ENCODE results near the gene BATF3.

The BATF3 gene

DNA sequence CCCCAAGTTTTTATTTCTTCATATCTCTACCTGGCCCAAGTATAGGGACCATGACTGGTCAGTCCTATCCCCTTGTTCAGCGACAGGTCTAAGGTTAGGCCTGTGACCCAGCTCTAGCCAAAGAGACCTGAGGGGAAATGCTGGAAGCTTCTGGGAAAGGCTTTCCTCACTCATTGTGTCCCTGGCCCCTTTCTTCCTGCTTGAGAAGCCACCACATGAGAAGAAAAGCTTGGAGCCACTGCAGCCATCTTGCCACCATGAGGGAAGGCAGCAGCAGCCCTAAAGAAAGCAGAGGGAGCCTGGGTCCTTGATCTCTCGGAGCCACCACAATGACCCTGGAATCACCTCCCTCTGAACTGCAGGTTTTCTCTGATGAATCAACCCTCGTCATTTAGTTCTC lies 47.7 kb downstream of the BATF3 start:
- no peaks in the 10 kb centered on the region for H4K20me1 ChIP-seq (ENCODE audit: insufficient read depth, low read length, poor library complexity, severe bottlenecking)
- no peak overlapping the region for H3K9ac ChIP-seq (ENCODE audit: low read depth, low read length, poor library complexity, severe bottlenecking)
- H3K9me2 ChIP-seq (replicated peaks; ENCODE audit: low read depth, low read length): no peaks in the 10 kb centered on the region
- no peak overlapping the region for H3K4me3 ChIP-seq (ENCODE audit: low read length, poor library complexity, severe bottlenecking)
- no peaks in the 10 kb centered on the region for H3K9me3 ChIP-seq (ENCODE audit: insufficient read depth, low read depth, low read length)
- no peaks in the 10 kb centered on the region for H3F3A ChIP-seq (ENCODE audit: low read depth)
- TF ChIP-seq EZH2phosphoT487 (IDR thresholded peaks at IDR 0.05; ENCODE audit: borderline replicate concordance) (no peak), CTCF (conservative IDR thresholded peaks at IDR 0.05; ENCODE audit: low read length) (no peak)
- no peaks in the 10 kb centered on the region for H3K79me2 ChIP-seq (ENCODE audit: insufficient read depth, low read length)
- no peak overlapping the region for H2AFZ ChIP-seq (ENCODE audit: low read length)
- no peaks in the 10 kb centered on the region for H3K36me3 ChIP-seq (ENCODE audit: insufficient read depth, low read length)
- H3K4me2 ChIP-seq (ENCODE audit: low read depth, low read length, poor library complexity, severe bottlenecking): no peak overlapping the region
- H3K27me3 ChIP-seq (ENCODE audit: insufficient read depth, low read length, poor library complexity, severe bottlenecking): no peaks in the 10 kb centered on the region
- peaks cover 17% of the 10 kb centered on the region for H3K4me1 ChIP-seq (ENCODE audit: insufficient read depth, low read length, poor library complexity, severe bottlenecking)

- Histone ChIP-seq H3K9me2 (replicated peaks; ENCODE audit: low read depth, low read length) (no peaks in the 10 kb centered on the region), H3K9me3 (ENCODE audit: insufficient read depth, low read depth, low read length) (no peaks in the 10 kb centered on the region), H3K4me1 (ENCODE audit: insufficient read depth, low read length, poor library complexity, severe bottlenecking) (peaks cover 13% of the 10 kb centered on the region), H3K4me2 (ENCODE audit: low read depth, low read length, poor library complexity, severe bottlenecking) (no peak overlapping the region), H3K4me3 (ENCODE audit: low read length, poor library complexity, severe bottlenecking) (no peak overlapping the region), H3K79me2 (ENCODE audit: insufficient read depth, low read length) (no peaks in the 10 kb centered on the region), H2AFZ (ENCODE audit: low read length) (no peak overlapping the region), H4K20me1 (ENCODE audit: insufficient read depth, low read length, poor library complexity, severe bottlenecking) (no peaks in the 10 kb centered on the region), H3F3A (ENCODE audit: low read depth) (no peaks in the 10 kb centered on the region), H3K27me3 (ENCODE audit: insufficient read depth, low read length, poor library complexity, severe bottlenecking) (no peaks in the 10 kb centered on the region), H3K9ac (ENCODE audit: low read depth, low read length, poor library complexity, severe bottlenecking) (no peak overlapping the region), H3K36me3 (ENCODE audit: insufficient read depth, low read length) (no peaks in the 10 kb centered on the region)
- no peak for TF ChIP-seq EZH2phosphoT487 (IDR thresholded peaks at IDR 0.05; ENCODE audit: borderline replicate concordance)
- no peak for TF ChIP-seq CTCF (conservative IDR thresholded peaks at IDR 0.05; ENCODE audit: low read length)
Measured at GRCh38 chr1:212651521-212651920, 48.1 kb downstream of the BATF3 start.

GRCh38 chr1:212650228-212650627 lies 49.4 kb downstream of the BATF3 start:
- Histone ChIP-seq H3K4me2 (ENCODE audit: low read depth, low read length, poor library complexity, severe bottlenecking) (no peak overlapping the region), H3K9ac (ENCODE audit: low read depth, low read length, poor library complexity, severe bottlenecking) (no peak overlapping the region), H3K4me1 (ENCODE audit: insufficient read depth, low read length, poor library complexity, severe bottlenecking) (peaks cover 4% of the 10 kb centered on the region), H2AFZ (ENCODE audit: low read length) (no peak overlapping the region), H4K20me1 (ENCODE audit: insufficient read depth, low read length, poor library complexity, severe bottlenecking) (no peaks in the 10 kb centered on the region), H3K4me3 (ENCODE audit: low read length, poor library complexity, severe bottlenecking) (no peak overlapping the region), H3F3A (ENCODE audit: low read depth) (no peaks in the 10 kb centered on the region), H3K79me2 (ENCODE audit: insufficient read depth, low read length) (no peaks in the 10 kb centered on the region), H3K9me3 (ENCODE audit: insufficient read depth, low read depth, low read length) (no peaks in the 10 kb centered on the region), H3K36me3 (ENCODE audit: insufficient read depth, low read length) (no peaks in the 10 kb centered on the region), H3K9me2 (replicated peaks; ENCODE audit: low read depth, low read length) (no peaks in the 10 kb centered on the region), H3K27me3 (ENCODE audit: insufficient read depth, low read length, poor library complexity, severe bottlenecking) (no peaks in the 10 kb centered on the region)
- TF ChIP-seq CTCF (conservative IDR thresholded peaks at IDR 0.05; ENCODE audit: low read length) (no peak), EZH2phosphoT487 (IDR thresholded peaks at IDR 0.05; ENCODE audit: borderline replicate concordance) (no peak)
